HepG2 (cell line): ENCODE results near the gene SYCP2L. TPM values are rescaled to one million over a fixed set of nuclear protein-coding genes. Genes with fewer than 3 reads are reported as not detected.
A peak's percentile ranks its signal among the peaks of the same experiment; 100 is the strongest.

Experiments used
- ARNT2 ChIP-seq: sonication (generic); formaldehyde crosslinking; IDR thresholded peaks from 2 replicates; pipeline ENCODE4 v1.8.0; 2022; ENCODE audit warnings: mild to moderate bottlenecking, low read depth, missing genetic modification reagents, moderate library complexity
- CSRNP2 ChIP-seq: sonication (generic); formaldehyde crosslinking; conservative IDR thresholded peaks from 2 replicates; pipeline ENCODE4 v1.8.0; 2022; ENCODE audit warnings: low read depth, missing genetic modification reagents
- EP300 ChIP-seq, 3 experiments: sonication (generic) in 1 of 3; formaldehyde crosslinking in 1 of 3; IDR thresholded peaks; 2 replicates each; pipeline versions ENCODE4 v1.5.1 to v1.6.1; 2011 to 2020; ENCODE audit warnings: low read depth in 2 of 3, low read length in 2 of 3, borderline replicate concordance in 1 of 3, improper control_type of control experiment in 1 of 3, mild to moderate bottlenecking in 1 of 3, missing genetic modification reagents in 1 of 3, moderate library complexity in 1 of 3
- GZF1 ChIP-seq: sonication (generic); formaldehyde crosslinking; IDR thresholded peaks from 2 replicates; pipeline ENCODE4 v1.5.1; 2020; ENCODE audit warnings: mild to moderate bottlenecking, missing genetic modification reagents
- HNRNPL ChIP-seq: fragments of 200-400 bp; formaldehyde crosslinking; IDR thresholded peaks from 2 replicates; pipeline ENCODE4 v1.6.1; 2017; ENCODE audit warnings: mild to moderate bottlenecking, low read depth, low read length
- NR3C1 ChIP-seq: sonication (generic); formaldehyde crosslinking; IDR thresholded peaks from 2 replicates; pipeline ENCODE4 v1.4.0; 2020; ENCODE audit warnings: missing genetic modification reagents
- RFX5 ChIP-seq: IDR thresholded peaks from 2 replicates; pipeline ENCODE4 v1.6.1; 2011; ENCODE audit warnings: low read depth, low read length, improper control_type of control experiment
- TEF ChIP-seq: sonication (generic); formaldehyde crosslinking; IDR thresholded peaks from 2 replicates; pipeline ENCODE4 v1.5.0; 2020; ENCODE audit warnings: missing genetic modification reagents
- TP53 ChIP-seq: sonication (generic); formaldehyde crosslinking; conservative IDR thresholded peaks from 2 replicates; pipeline ENCODE4 v1.4.0; 2020; ENCODE audit warnings: missing genetic modification reagents
- ZNF251 ChIP-seq: sonication (generic); formaldehyde crosslinking; IDR thresholded peaks from 2 replicates; pipeline ENCODE4 v1.9.0; 2021; ENCODE audit warnings: mild to moderate bottlenecking, missing genetic modification reagents
- ZNF333 ChIP-seq: sonication (generic); formaldehyde crosslinking; IDR thresholded peaks from 2 replicates; pipeline ENCODE4 v1.4.0; 2020; ENCODE audit warnings: mild to moderate bottlenecking, missing genetic modification reagents, borderline replicate concordance
- ZNF431 ChIP-seq: sonication (generic); formaldehyde crosslinking; IDR thresholded peaks from 2 replicates; pipeline ENCODE4 v1.9.0; 2022; ENCODE audit warnings: missing genetic modification reagents, low read depth, mild to moderate bottlenecking, borderline replicate concordance
- ZNF503 ChIP-seq: sonication (generic); formaldehyde crosslinking; IDR thresholded peaks from 2 replicates; pipeline ENCODE4 v1.4.0; 2020; ENCODE audit warnings: missing genetic modification reagents
- ZNF550 ChIP-seq: sonication (generic); formaldehyde crosslinking; IDR thresholded peaks from 2 replicates; pipeline ENCODE4 v1.4.0; 2020; ENCODE audit warnings: mild to moderate bottlenecking, missing genetic modification reagents, borderline replicate concordance
- ZNF710 ChIP-seq: sonication (generic); formaldehyde crosslinking; IDR thresholded peaks from 2 replicates; pipeline ENCODE4 v1.5.0; 2020; ENCODE audit warnings: mild to moderate bottlenecking, missing genetic modification reagents, borderline replicate concordance
- ZNF773 ChIP-seq: sonication (generic); formaldehyde crosslinking; IDR thresholded peaks from 2 replicates; pipeline ENCODE4 v1.4.0; 2020; ENCODE audit warnings: missing genetic modification reagents, borderline replicate concordance
- ZNF891 ChIP-seq: sonication (generic); formaldehyde crosslinking; IDR thresholded peaks from 2 replicates; pipeline ENCODE4 v1.5.0; 2020; ENCODE audit warnings: mild to moderate bottlenecking, missing genetic modification reagents
- ZSCAN5A ChIP-seq: sonication (generic); formaldehyde crosslinking; IDR thresholded peaks from 2 replicates; pipeline ENCODE4 v1.8.0; 2022; ENCODE audit warnings: mild to moderate bottlenecking, missing genetic modification reagents, borderline replicate concordance
- polyA plus RNA-seq, 8 experiments: library from polyadenylated mRNA; depleted of rRNA in 3 of 8; stranded (reverse) in 7 of 8; unstranded in 1 of 8; fragments of >200 nt; fragmentation: Illumina TruSeq in 4 of 8; extraction: Trizol in 4 of 8; gene quantifications; 2 replicates each; pipeline versions ENCODE4 v1.2.1 to v1.2.3, GENCODE V29; 2011 to 2016; ENCODE audit warnings: low read depth in 4 of 8, missing spikeins in 1 of 8, mixed read lengths in 1 of 8; ENCODE audit not compliant: insufficient read depth in 1 of 8
- total RNA-seq, 5 experiments: library from RNA; depleted of rRNA; stranded (reverse); fragments of >200 nt; fragmentation: Illumina TruSeq; extraction: Trizol; gene quantifications; 2 replicates each; pipeline ENCODE4 v1.2.3, GENCODE V29; 2016; ENCODE audit warnings: low read depth in 1 of 5

SYCP2L gene
- total and polyA plus RNA-seq, 2 of the 13 experiments (the other 11 are each of a cell fraction or from before 2014, with no cell fraction given): 0.22 to 0.54 TPM

- TF ChIP-seq EP300 (IDR thresholded peaks at IDR 0.05; ENCODE audit: low read depth in 2 of 2, low read length in 2 of 2) (peak; percentile 52 to 91; a peak in 2 of 4 replicates), EP300 (CRISPR knock-in tag; IDR thresholded peaks at IDR 0.05; ENCODE audit: borderline replicate concordance) (peak; percentile 87), ZNF251 (no peak), CSRNP2 (CRISPR knock-in tag) (no peak), ZSCAN5A (CRISPR knock-in tag) (no peak), ARNT2 (CRISPR knock-in tag) (no peak), TP53 (CRISPR knock-in tag) (no peak), ZNF333 (CRISPR knock-in tag) (0 out of 2 replicates have a peak, but pooled peaks have one; percentile 72), GZF1 (CRISPR knock-in tag) (no peak), ZNF431 (CRISPR knock-in tag) (0 out of 2 replicates have a peak, but pooled peaks have one; percentile 45), ZNF550 (CRISPR knock-in tag) (no peak), RFX5 (no peak), ZNF773 (CRISPR knock-in tag) (no peak), ZNF891 (CRISPR knock-in tag) (no peak), HNRNPL (no peak), ZNF503 (CRISPR knock-in tag) (peak; percentile 70), TEF (CRISPR knock-in tag) (no peak), ZNF710 (peak; percentile 69; the same call in 1 of the 2 replicates), NR3C1 (CRISPR knock-in tag) (no peak)
Observed at GRCh38 chr6:10957414-10957886, 70.6 kb downstream of the SYCP2L start (continued).
